Sigmoid colon (tissue), 7 donors: Measurements from ENCODE around the gene VPS54. TPM values are rescaled to one million over a fixed set of nuclear protein-coding genes. Genes with fewer than 3 reads are reported as not detected.

Experiments
- DNase-seq: peaks from one replicate; pipeline ENCODE4 v3.0.0-alpha.2; 2019
- H3K27ac ChIP-seq, 4 donors: fragments of 200-600 bp; sonication (generic); one replicate each; pipeline ENCODE4 v1.5.1; 2016 to 2019; ENCODE audit warnings: mild to moderate bottlenecking in 1 of 4
- H3K27me3 ChIP-seq, 3 donors: fragments of 200-600 bp; sonication (generic); one replicate each; pipeline ENCODE4 v1.5.1; 2019; ENCODE audit warnings: mild to moderate bottlenecking in 1 of 3
- H3K36me3 ChIP-seq, 4 donors: fragments of 200-600 bp; sonication (generic); one replicate each; pipeline ENCODE4 v1.5.1; 2016 to 2019
- H3K4me1 ChIP-seq, 4 donors: fragments of 200-600 bp; sonication (generic); one replicate each; pipeline ENCODE4 v1.5.1; 2017 to 2019
- H3K4me3 ChIP-seq, 4 donors: fragments of 200-600 bp; sonication (generic); one replicate each; pipeline ENCODE4 v1.5.1; 2017 to 2019; ENCODE audit warnings: mild to moderate bottlenecking in 2 of 4, moderate library complexity in 1 of 4
- H3K9me3 ChIP-seq, 4 donors: fragments of 200-600 bp in 3 of 4; sonication (generic) in 3 of 4; one replicate each; pipeline versions ENCODE4 v1.5.1 to v1.6.1; 2013 to 2019
- CTCF ChIP-seq, 4 experiments: fragments of 450-650 bp in 3 of 4; fragments of 200-600 bp in 1 of 4; IDR thresholded peaks; one replicate each; pipeline ENCODE4 v1.5.1; 2016 to 2019; ENCODE audit warnings: antibody characterized with exemption in 4 of 4, mild to moderate bottlenecking in 3 of 4, moderate library complexity in 2 of 4
- EP300 ChIP-seq, 4 donors: sonication (generic); formaldehyde crosslinking; IDR thresholded peaks; one replicate each; pipeline ENCODE4 v1.6.1; 2017; ENCODE audit warnings: antibody characterized with exemption in 4 of 4
- POLR2A ChIP-seq, 2 donors: fragments of 450-650 bp; IDR thresholded peaks; one replicate each; pipeline ENCODE4 v1.6.1; 2016; ENCODE audit warnings: antibody characterized with exemption in 2 of 2, mild to moderate bottlenecking in 2 of 2, moderate library complexity in 2 of 2
- POLR2AphosphoS5 ChIP-seq, 4 donors: sonication (generic); formaldehyde crosslinking; IDR thresholded peaks; one replicate each; pipeline ENCODE4 v1.6.1; 2017; ENCODE audit warnings: antibody characterized with exemption in 4 of 4
- WGBS, 2 donors: extraction: QIAGEN DNeasy Blood & Tissue Kit; methylation state at CpG; one replicate each; pipeline ENCODE4 v1.1.7; 2013; 5-methylcytosine and 5-hydroxymethylcytosine counted together
- intact Hi-C: fragments of 100-400 bp; cut with DNase I; formaldehyde crosslinking; loops from one replicate; pipeline ENCODE4 v1.15.1; 2023
- polyA plus RNA-seq, 3 donors: library from polyadenylated mRNA; stranded (reverse); fragments of 200-250 nt; gene quantifications; one replicate each; pipeline ENCODE4 v1.2.3, GENCODE V29; 2013
- total RNA-seq, 4 donors: library from RNA; depleted of rRNA; stranded (reverse); fragments of >200 nt; gene quantifications; one replicate each; pipeline ENCODE4 v1.1.0, GENCODE V29; 2016
- donor health status: healthy with polysubstance abuse.
- donor health status: Bipolar disorder and iron deficiency.
- donor health status: healthy.

The VPS54 gene
- total and polyA plus RNA-seq, 7 donors, result 9.7 to 27.5 (median 24.9) TPM

GRCh38 chr2:64035072-64035942 lies 16.1 kb upstream of the VPS54 start:
- no peaks in the 10 kb centered on the region for H3K4me1 ChIP-seq
- no peak overlapping the region for H3K27ac ChIP-seq
- no peaks in the 10 kb centered on the region for H3K27me3 ChIP-seq
- TF ChIP-seq POLR2AphosphoS5 (IDR thresholded peaks at IDR 0.05) (no peak), EP300 (IDR thresholded peaks at IDR 0.05) (no peak), CTCF (IDR thresholded peaks at IDR 0.05) (no peak), POLR2A (IDR thresholded peaks at IDR 0.05) (no peak)
- DNase-seq, result no peak
- no peak overlapping the region for H3K4me3 ChIP-seq
- H3K9me3 ChIP-seq, result no peaks in the 10 kb centered on the region
- no peaks in the 10 kb centered on the region for H3K36me3 ChIP-seq
- intact Hi-C loops, result no loop called here
- WGBS, 2 donors, result 76 to 83% methylated on average over 4 of the region's 4 CpGs

GRCh38 chr2:64029116-64029665 lies 10.0 kb upstream of the VPS54 start:
- Histone ChIP-seq H3K9me3 (no peaks in the 10 kb centered on the region), H3K27me3 (no peaks in the 10 kb centered on the region), H3K4me3 (no peak overlapping the region), H3K4me1 (no peaks in the 10 kb centered on the region), H3K36me3 (no peaks in the 10 kb centered on the region), H3K27ac (no peak overlapping the region)
- 53 to 75% methylated on average over 2 of the region's 2 CpGs for WGBS, 2 donors
- intact Hi-C loops, result no loop called here
- TF ChIP-seq POLR2AphosphoS5 (IDR thresholded peaks at IDR 0.05) (no peak), POLR2A (IDR thresholded peaks at IDR 0.05) (no peak), EP300 (IDR thresholded peaks at IDR 0.05) (no peak), CTCF (IDR thresholded peaks at IDR 0.05) (no peak)
- no peak for DNase-seq

GRCh38 chr2:64025741-64026140 lies 6.5 kb upstream of the VPS54 start:
- H3K9me3 ChIP-seq, result no peaks in the 10 kb centered on the region
- no peaks in the 10 kb centered on the region for H3K27me3 ChIP-seq
- H3K27ac ChIP-seq, result no peak overlapping the region
- no peak overlapping the region for H3K4me3 ChIP-seq
- intact Hi-C loops, result no loop called here
- TF ChIP-seq CTCF (IDR thresholded peaks at IDR 0.05) (no peak), POLR2AphosphoS5 (IDR thresholded peaks at IDR 0.05) (no peak), POLR2A (IDR thresholded peaks at IDR 0.05) (no peak), EP300 (IDR thresholded peaks at IDR 0.05) (no peak)
- WGBS, 2 donors, result 55 to 87% methylated on average over 3 of the region's 3 CpGs
- no peaks in the 10 kb centered on the region for H3K36me3 ChIP-seq
- no peak for DNase-seq
- H3K4me1 ChIP-seq, result peaks cover 0 to 2% (median 0%) of the 10 kb centered on the region in 4 donors

GRCh38 chr2:64024259-64024949 lies 5.2 kb upstream of the VPS54 start:
- H3K27ac ChIP-seq, result no peak overlapping the region
- TF ChIP-seq POLR2AphosphoS5 (IDR thresholded peaks at IDR 0.05), result no peak
- no peak for TF ChIP-seq EP300 (IDR thresholded peaks at IDR 0.05)
- TF ChIP-seq POLR2A (IDR thresholded peaks at IDR 0.05), result no peak
- no peak for TF ChIP-seq CTCF (IDR thresholded peaks at IDR 0.05)
- intact Hi-C loops, result loop anchor here (5.0 kb wide), 1 partner anchor 118 kb away; the partner anchor contains the start of gene PELI1

More at GRCh38 chr2:64024259-64024949, 5.2 kb upstream of the VPS54 start:
- Histone ChIP-seq H3K4me3 (no peak overlapping the region), H3K36me3 (no peaks in the 10 kb centered on the region), H3K27me3 (no peaks in the 10 kb centered on the region), H3K9me3 (no peaks in the 10 kb centered on the region), H3K4me1 (peaks cover 0 to 16% (median 10%) of the 10 kb centered on the region in 4 donors)
- DNase-seq, result no peak
- WGBS, 2 donors, result 39 to 83% methylated on average over 3 of the region's 3 CpGs
